IMR-90 (cell line): ENCODE measurements around the gene PIK3R5. TPM values are rescaled to one million over a fixed set of nuclear protein-coding genes. Genes with fewer than 3 reads are reported as not detected.

ENCODE experiments used
- ATAC-seq: fragments of 200-7000 bp; cut with Tn5 transposase; 2 replicates; pipeline ENCODE4 v1.9.1; 2020; ENCODE audit warnings: low read depth, mild to moderate bottlenecking, moderate library complexity
- BruUV-seq: library from RNA; stranded (reverse); fragments of 400-500 nt; replicated peaks from 2 replicates; lab custom pipeline; 2021; lab: Mats Ljungman, UMichigan
- CTCF ChIA-PET: fragments of 300-600 bp; formaldehyde crosslinking; extraction: SDS; loops from one replicate; lab custom pipeline; 2021; ENCODE audit warnings: antibody characterized with exemption; lab: Yijun Ruan, JAX
- POLR2A ChIA-PET: fragments of 300-600 bp; sonication (Branson Sonifier 250); formaldehyde crosslinking; loops from one replicate; lab custom pipeline; 2022; ENCODE audit warnings: antibody characterized with exemption; ENCODE audit not compliant: unreplicated experiment; lab: Charles Lee
- DNase-seq: peaks from one replicate; pipeline ENCODE4 v3.0.0; 2013
- H2AFZ ChIP-seq: replicated peaks from 2 replicates; pipeline ENCODE3; 2013; ENCODE audit warnings: low read length, mild to moderate bottlenecking; ENCODE audit not compliant: poor library complexity
- H2AK5ac ChIP-seq: 2 replicates; pipeline ENCODE4 v1.6.1; 2013; ENCODE audit warnings: low read depth, low read length, inconsistent platforms
- H2AK9ac ChIP-seq: replicated peaks from 2 replicates; pipeline ENCODE3; 2013; ENCODE audit warnings: mild to moderate bottlenecking, low read depth, low read length, moderate library complexity; ENCODE audit not compliant: poor library complexity
- H2BK120ac ChIP-seq: 2 replicates; pipeline ENCODE4 v1.6.1; 2013; ENCODE audit warnings: low read depth, low read length, inconsistent platforms
- H2BK15ac ChIP-seq: 3 replicates; pipeline ENCODE4 v1.6.1; 2013; ENCODE audit warnings: low read depth, low read length, inconsistent platforms
- H2BK20ac ChIP-seq: 2 replicates; pipeline ENCODE4 v1.6.1; 2013; ENCODE audit warnings: low read depth, mild to moderate bottlenecking, inconsistent platforms, low read length, moderate library complexity
- H2BK5ac ChIP-seq: 2 replicates; pipeline ENCODE4 v1.6.1; 2013; ENCODE audit warnings: mild to moderate bottlenecking, low read depth, low read length, inconsistent platforms; ENCODE audit not compliant: poor library complexity, severe bottlenecking
- H3K14ac ChIP-seq: replicated peaks from 2 replicates; pipeline ENCODE4 v1.6.1; 2013; ENCODE audit warnings: low read depth, low read length, inconsistent platforms
- H3K18ac ChIP-seq: 2 replicates; pipeline ENCODE4 v1.6.1; 2013; ENCODE audit warnings: low read depth, low read length, control low read depth
- H3K23ac ChIP-seq: 2 replicates; pipeline ENCODE4 v1.6.1; 2013; ENCODE audit warnings: low read depth, low read length, inconsistent platforms
- H3K27ac ChIP-seq: 2 replicates; pipeline ENCODE4 v1.5.1; 2013; ENCODE audit warnings: mild to moderate bottlenecking, control low read depth, low read length; ENCODE audit not compliant: insufficient read depth
- H3K27me3 ChIP-seq: 2 replicates; pipeline ENCODE4 v1.6.1; 2013; ENCODE audit warnings: low read length; ENCODE audit not compliant: control insufficient read depth, insufficient read depth
- H3K36me3 ChIP-seq: 2 replicates; pipeline ENCODE4 v1.6.1; 2013; ENCODE audit warnings: low read length, mixed read lengths; ENCODE audit not compliant: control insufficient read depth, insufficient read depth
- H3K4ac ChIP-seq: 2 replicates; pipeline ENCODE4 v1.6.1; 2013; ENCODE audit warnings: low read depth, low read length, inconsistent platforms
- H3K4me1 ChIP-seq: 2 replicates; pipeline ENCODE4 v1.6.1; 2013; ENCODE audit warnings: low read length, mixed read lengths; ENCODE audit not compliant: control insufficient read depth, insufficient read depth
- H3K4me2 ChIP-seq: 2 replicates; pipeline ENCODE4 v1.6.1; 2013; ENCODE audit warnings: low read depth, mild to moderate bottlenecking, control low read depth, low read length, moderate library complexity
- H3K4me3 ChIP-seq: 2 replicates; pipeline ENCODE4 v1.5.1; 2013; ENCODE audit warnings: low read depth, mild to moderate bottlenecking, control low read depth, low read length, moderate library complexity; ENCODE audit not compliant: insufficient read depth
- H3K56ac ChIP-seq: 2 replicates; pipeline ENCODE4 v1.6.1; 2013; ENCODE audit warnings: low read length, inconsistent platforms; ENCODE audit not compliant: insufficient read depth; ENCODE audit errors: extremely low read depth
- H3K79me1 ChIP-seq, 2 experiments: 2 replicates each; pipeline ENCODE4 v1.6.1; 2013; ENCODE audit warnings: low read length in 2 of 2, inconsistent platforms in 1 of 2, low read depth in 1 of 2
- H3K9ac ChIP-seq: 2 replicates; pipeline ENCODE4 v1.6.1; 2013; ENCODE audit warnings: low read depth, low read length, control low read depth
- H3K9me1 ChIP-seq: 2 replicates; pipeline ENCODE4 v1.6.1; 2013; ENCODE audit warnings: low read length, inconsistent platforms; ENCODE audit not compliant: insufficient read depth
- H3K9me3 ChIP-seq: 2 replicates; pipeline ENCODE4 v1.6.1; 2013; ENCODE audit warnings: low read length; ENCODE audit not compliant: control insufficient read depth, insufficient read depth
- H4K20me1 ChIP-seq: 2 replicates; pipeline ENCODE4 v1.6.1; 2013; ENCODE audit warnings: low read length, inconsistent platforms; ENCODE audit not compliant: insufficient read depth
- H4K5ac ChIP-seq: 2 replicates; pipeline ENCODE4 v1.6.1; 2013; ENCODE audit warnings: mild to moderate bottlenecking, low read depth, low read length, control low read depth
- H4K8ac ChIP-seq, 2 experiments: 2 replicates each; pipeline ENCODE4 v1.6.1; 2013; ENCODE audit warnings: low read depth in 2 of 2, low read length in 2 of 2, control low read depth in 1 of 2, inconsistent platforms in 1 of 2
- H4K91ac ChIP-seq: 2 replicates; pipeline ENCODE4 v1.6.1; 2013; ENCODE audit warnings: low read depth, low read length, inconsistent platforms; ENCODE audit not compliant: insufficient read depth
- BHLHE40 ChIP-seq: fragments of 150-350 bp; IDR thresholded peaks from 2 replicates; pipeline ENCODE4 v1.6.1; 2016; ENCODE audit warnings: mild to moderate bottlenecking, low read depth, low read length
- CEBPB ChIP-seq: IDR thresholded peaks from 2 replicates; pipeline ENCODE4 v1.6.1; 2012; ENCODE audit warnings: low read depth, low read length, improper control_type of control experiment
- CHD1 ChIP-seq: IDR thresholded peaks from 2 replicates; pipeline ENCODE4 v1.6.1; 2012; ENCODE audit warnings: low read depth, low read length, improper control_type of control experiment
- MAFK ChIP-seq: IDR thresholded peaks from 2 replicates; pipeline ENCODE4 v1.6.1; 2012; ENCODE audit warnings: low read depth, low read length, improper control_type of control experiment
- MAZ ChIP-seq: IDR thresholded peaks from 2 replicates; pipeline ENCODE4 v1.6.1; 2012; ENCODE audit warnings: low read depth, mild to moderate bottlenecking, low read length, improper control_type of control experiment, moderate library complexity, borderline replicate concordance
- MXI1 ChIP-seq: IDR thresholded peaks from 2 replicates; pipeline ENCODE4 v1.6.1; 2012; ENCODE audit warnings: low read depth, mild to moderate bottlenecking, low read length, moderate library complexity, borderline replicate concordance
- NFE2L2 ChIP-seq: fragments of 150-350 bp; IDR thresholded peaks from 2 replicates; pipeline ENCODE4 v1.6.1; 2016; ENCODE audit warnings: low read depth, mild to moderate bottlenecking, low read length
- POLR2A ChIP-seq: IDR thresholded peaks from 2 replicates; pipeline ENCODE4 v1.6.1; 2012; ENCODE audit warnings: mild to moderate bottlenecking, low read depth, low read length
- RAD21 ChIP-seq: IDR thresholded peaks from 2 replicates; pipeline ENCODE4 v1.6.1; 2012; ENCODE audit warnings: low read length, improper control_type of control experiment
- RCOR1 ChIP-seq: IDR thresholded peaks from 2 replicates; pipeline ENCODE4 v1.6.1; 2012; ENCODE audit warnings: mild to moderate bottlenecking, low read length, improper control_type of control experiment; ENCODE audit not compliant: insufficient replicate concordance
- RFX5 ChIP-seq: IDR thresholded peaks from 2 replicates; pipeline ENCODE4 v1.8.0; 2012; ENCODE audit warnings: low read depth, mild to moderate bottlenecking, low read length, moderate library complexity
- SMC3 ChIP-seq: fragments of 150-350 bp; IDR thresholded peaks from 2 replicates; pipeline ENCODE4 v1.6.1; 2016; ENCODE audit warnings: low read depth, mild to moderate bottlenecking, antibody characterized with exemption, low read length, moderate library complexity
- WGBS, 2 experiments: methylation state at CpG; one replicate each; pipeline versions ENCODE4 v1.1.5 to v1.1.7; 2013; ENCODE audit warnings: missing lambda C conversion rate in 2 of 2; ENCODE audit not compliant: insufficient read length in 1 of 2; ENCODE audit errors: extremely low coverage in 2 of 2; 5-methylcytosine and 5-hydroxymethylcytosine counted together
- dilution Hi-C: fragments of 300-500 bp; cut with HindIII; formaldehyde crosslinking; loops from one replicate; pipeline ENCODE4 v1.14.3; 2018; ENCODE audit warnings: low sequenced_read_pairs; ENCODE audit not compliant: unreplicated experiment
- in situ Hi-C: fragments of 300-500 bp; cut with MboI; formaldehyde crosslinking; loops from 3 replicates; pipeline ENCODE4 v1.14.3; 2019; ENCODE audit warnings: low sequenced_read_pairs, inconsistent platforms, mixed read lengths
- intact Hi-C: fragments of 100-400 bp; cut with micrococcal nuclease; formaldehyde crosslinking; loops from 2 replicates; pipeline ENCODE4 v1.10.0; 2022
- polyA plus RNA-seq, 3 experiments: library from polyadenylated mRNA; depleted of rRNA; stranded (reverse); fragments of >200 nt; gene quantifications; 2 replicates each; pipeline ENCODE4 v1.2.3, GENCODE V29; 2012; ENCODE audit warnings: low replicate concordance in 1 of 3
- total RNA-seq: library from RNA; depleted of rRNA; stranded (reverse); fragments of >200 nt; gene quantifications from 2 replicates; pipeline ENCODE4 v1.2.3, GENCODE V29; 2012
- TF ChIP-seq, protein P1 (sequence below): conservative IDR thresholded peaks from 2 replicates; pipeline ENCODE4 v1.5.1; 2012; ENCODE audit warnings: mild to moderate bottlenecking, low read depth, low read length, improper control_type of control experiment

PIK3R5 gene
- total and polyA plus RNA-seq, 2 of the 4 experiments (the other 2 are of a cell fraction) = not detected

- H2BK20ac ChIP-seq = no peak overlapping the region
- dilution Hi-C loops (no loop called here), in situ Hi-C loops (no loop called here), intact Hi-C loops (no loop called here)
- H3K27me3 ChIP-seq = no peaks in the 10 kb centered on the region
- H3K9me1 ChIP-seq = no peaks in the 10 kb centered on the region
- no peak overlapping the region for H2AFZ ChIP-seq
- no peak overlapping the region for H3K27ac ChIP-seq
- H3K23ac ChIP-seq = no peak overlapping the region
- no peak overlapping the region for H2AK9ac ChIP-seq
- no peaks in the 10 kb centered on the region for H3K4me1 ChIP-seq
- no peaks in the 10 kb centered on the region for H3K9me3 ChIP-seq
- no peak overlapping the region for H3K14ac ChIP-seq
- H2BK15ac ChIP-seq = no peak overlapping the region
- H4K8ac ChIP-seq = no peak overlapping the region
- no peaks in the 10 kb centered on the region for H3K36me3 ChIP-seq
- no peak for DNase-seq
- no peak overlapping the region for H3K56ac ChIP-seq
- no peak overlapping the region for H3K4ac ChIP-seq
- CTCF ChIA-PET = no interaction called here
- TF ChIP-seq POLR2A (no peak), RCOR1 (no peak), BHLHE40 (no peak), NFE2L2 (no peak), CHD1 (no peak), MAZ (no peak), SMC3 (no peak), MAFK (no peak), RFX5 (no peak), MXI1 (no peak), CEBPB (no peak), RAD21 (no peak)
- TF ChIP-seq, protein P1, sequence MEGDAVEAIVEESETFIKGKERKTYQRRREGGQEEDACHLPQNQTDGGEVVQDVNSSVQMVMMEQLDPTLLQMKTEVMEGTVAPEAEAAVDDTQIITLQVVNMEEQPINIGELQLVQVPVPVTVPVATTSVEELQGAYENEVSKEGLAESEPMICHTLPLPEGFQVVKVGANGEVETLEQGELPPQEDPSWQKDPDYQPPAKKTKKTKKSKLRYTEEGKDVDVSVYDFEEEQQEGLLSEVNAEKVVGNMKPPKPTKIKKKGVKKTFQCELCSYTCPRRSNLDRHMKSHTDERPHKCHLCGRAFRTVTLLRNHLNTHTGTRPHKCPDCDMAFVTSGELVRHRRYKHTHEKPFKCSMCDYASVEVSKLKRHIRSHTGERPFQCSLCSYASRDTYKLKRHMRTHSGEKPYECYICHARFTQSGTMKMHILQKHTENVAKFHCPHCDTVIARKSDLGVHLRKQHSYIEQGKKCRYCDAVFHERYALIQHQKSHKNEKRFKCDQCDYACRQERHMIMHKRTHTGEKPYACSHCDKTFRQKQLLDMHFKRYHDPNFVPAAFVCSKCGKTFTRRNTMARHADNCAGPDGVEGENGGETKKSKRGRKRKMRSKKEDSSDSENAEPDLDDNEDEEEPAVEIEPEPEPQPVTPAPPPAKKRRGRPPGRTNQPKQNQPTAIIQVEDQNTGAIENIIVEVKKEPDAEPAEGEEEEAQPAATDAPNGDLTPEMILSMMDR = no peak
- no peak overlapping the region for H3K18ac ChIP-seq
- no peak overlapping the region for H3K4me3 ChIP-seq
- BruUV-seq = no TSS peak
- no peak overlapping the region for H2BK5ac ChIP-seq
- POLR2A ChIA-PET = no interaction called here
- ATAC-seq = no peak
- WGBS, 2 experiments = 93% methylated on average over 2 of the region's 6 CpGs; no CpG with 5 or more reads in 1 of the 2 experiments
- H4K5ac ChIP-seq = no peak overlapping the region
- H2BK120ac ChIP-seq = no peak overlapping the region
- no peak overlapping the region for H3K4me2 ChIP-seq
- no peak overlapping the region for H4K91ac ChIP-seq
- no peak overlapping the region for H2AK5ac ChIP-seq
- no peak overlapping the region for H3K9ac ChIP-seq
- no peaks in the 10 kb centered on the region for H4K20me1 ChIP-seq
- no peaks in the 10 kb centered on the region for H3K79me1 ChIP-seq
Measured at GRCh38 chr17:8835631-8836364, 129.7 kb downstream of the PIK3R5 start.
